ENCODE measurements around the gene CORT.
A peak's percentile ranks its signal among the peaks of the same experiment; 100 is the strongest.
"Not testable (repeated sequence)": the region's sequence is repeated elsewhere in the genome, so short reads cannot be mapped to it uniquely, and the experiment has no call there.

Gene CORT

DNA sequence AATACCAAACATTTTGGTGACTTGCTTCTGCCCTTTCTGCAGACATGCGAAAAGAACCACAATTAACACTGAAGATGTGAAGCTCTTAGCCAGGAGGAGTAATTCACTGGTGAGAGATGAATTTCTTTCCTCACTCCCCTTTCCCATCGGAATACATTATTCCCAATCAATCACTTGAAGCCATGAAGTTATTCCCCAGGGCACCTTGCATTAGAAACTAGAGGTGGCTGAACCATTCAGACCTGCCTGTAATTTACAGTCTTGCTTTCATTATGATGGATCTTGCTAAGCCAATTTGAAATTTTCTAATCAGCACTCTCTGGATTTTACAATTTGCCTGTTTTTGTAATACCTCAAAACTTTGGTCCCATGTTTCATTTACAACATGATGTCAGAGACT is 9.5 kb upstream of the CORT start:
- no peak for DNase-seq

- DNase-seq: no peak
Measured at GRCh38 chr1:10440794-10441193, 9.0 kb upstream of the CORT start.

DNA sequence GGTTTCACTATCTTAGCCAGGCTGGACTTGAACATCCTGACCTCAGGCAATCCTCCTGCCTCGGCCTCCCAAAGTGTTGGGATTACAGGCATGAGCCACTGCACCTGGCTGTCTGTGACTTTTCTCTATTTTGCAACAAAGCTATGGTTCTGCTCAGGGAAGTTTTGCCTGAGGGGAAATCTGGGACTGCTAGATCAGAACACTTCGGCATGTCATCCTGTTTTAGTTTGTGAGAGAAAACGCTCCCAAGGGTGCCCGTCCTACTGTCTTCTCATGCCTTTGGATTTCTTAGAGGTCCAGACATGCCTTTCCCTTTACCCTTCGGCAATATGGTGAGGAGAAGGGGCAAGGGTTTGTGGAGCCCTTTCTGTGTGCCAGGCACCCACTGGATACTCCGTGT is 5.6 kb upstream of the CORT start:
- DNase-seq: no peak

- DNase-seq: no peak
Measured at GRCh38 chr1:10444795-10445397, 4.9 kb upstream of the CORT start.

DNA sequence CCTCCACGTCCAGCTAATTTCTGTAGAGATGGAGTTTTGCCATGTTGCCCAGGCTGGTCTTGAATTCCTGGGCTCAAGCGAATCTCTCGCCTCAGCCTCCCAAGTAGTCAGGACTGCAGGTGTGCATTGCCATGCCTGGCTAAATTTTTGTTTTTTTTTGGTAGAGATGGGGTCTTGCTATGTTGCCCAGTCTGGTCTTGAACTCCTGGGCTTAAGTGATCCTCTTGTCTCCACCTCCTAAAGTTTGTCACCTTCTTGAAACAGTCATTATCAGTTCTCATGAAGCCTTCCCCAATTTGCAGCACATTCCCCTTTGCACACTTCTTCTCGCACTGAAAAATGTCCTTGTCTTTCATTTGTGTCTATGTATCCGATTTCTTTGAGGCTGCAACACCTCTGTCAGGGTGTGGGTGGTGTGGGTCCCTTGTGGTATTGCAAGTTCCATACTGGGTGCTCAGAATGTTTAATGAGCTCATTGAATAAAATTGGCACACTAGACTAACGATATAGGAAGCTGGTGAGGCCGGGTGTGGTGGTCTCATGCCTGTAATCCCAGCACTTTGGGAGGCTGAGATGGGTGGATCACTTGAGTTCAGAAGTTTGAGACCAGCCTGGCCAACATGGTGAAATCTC is 2.9 kb upstream of the CORT start:
- DNase-seq: no peak

DNA sequence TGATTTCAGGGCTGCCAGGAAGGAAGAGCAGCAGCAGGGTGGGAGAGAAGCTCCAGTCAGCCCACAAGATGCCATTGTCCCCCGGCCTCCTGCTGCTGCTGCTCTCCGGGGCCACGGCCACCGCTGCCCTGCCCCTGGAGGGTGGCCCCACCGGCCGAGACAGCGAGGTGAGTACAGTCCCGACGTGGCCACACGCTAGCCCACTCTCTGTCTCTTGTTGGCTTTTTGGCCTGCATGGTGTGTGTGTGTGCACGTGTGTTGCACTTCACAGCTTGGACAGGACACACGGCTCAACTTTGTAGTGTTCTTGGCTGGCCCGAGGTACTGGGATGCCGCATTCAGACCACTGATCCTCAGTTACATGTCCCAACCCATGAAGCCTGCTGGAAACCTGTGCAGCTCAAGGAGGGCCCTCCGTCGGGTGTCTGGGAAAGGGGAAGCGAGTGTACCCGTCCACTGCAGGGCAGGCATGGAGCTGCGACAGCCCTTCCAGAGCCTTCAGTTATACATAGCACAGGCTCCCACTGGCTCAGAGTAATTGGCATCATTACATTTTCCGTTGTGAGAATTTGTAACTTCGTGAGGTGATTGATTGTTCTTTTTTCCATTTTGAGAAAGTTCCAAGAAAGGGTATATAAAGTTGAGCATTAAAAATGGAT is 454 bp downstream of the CORT start:
- no peak for DNase-seq

- DNase-seq: no peak
Measured at GRCh38 chr1:10450836-10451235, 1.0 kb downstream of the CORT start.

DNA sequence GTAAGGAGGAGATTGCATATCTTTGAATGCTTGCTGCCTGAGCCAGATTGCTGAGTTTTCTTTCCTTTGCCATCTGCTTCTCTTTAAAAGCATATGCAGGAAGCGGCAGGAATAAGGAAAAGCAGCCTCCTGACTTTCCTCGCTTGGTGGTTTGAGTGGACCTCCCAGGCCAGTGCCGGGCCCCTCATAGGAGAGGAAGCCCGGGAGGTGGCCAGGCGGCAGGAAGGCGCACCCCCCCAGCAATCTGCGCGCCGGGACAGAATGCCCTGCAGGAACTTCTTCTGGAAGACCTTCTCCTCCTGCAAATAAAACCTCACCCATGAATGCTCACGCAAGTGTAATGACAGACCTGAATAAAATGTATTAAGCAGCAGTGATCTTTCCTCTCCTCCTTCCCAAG is 1.5 kb downstream of the CORT start:
- DNase-seq: no peak

DNA sequence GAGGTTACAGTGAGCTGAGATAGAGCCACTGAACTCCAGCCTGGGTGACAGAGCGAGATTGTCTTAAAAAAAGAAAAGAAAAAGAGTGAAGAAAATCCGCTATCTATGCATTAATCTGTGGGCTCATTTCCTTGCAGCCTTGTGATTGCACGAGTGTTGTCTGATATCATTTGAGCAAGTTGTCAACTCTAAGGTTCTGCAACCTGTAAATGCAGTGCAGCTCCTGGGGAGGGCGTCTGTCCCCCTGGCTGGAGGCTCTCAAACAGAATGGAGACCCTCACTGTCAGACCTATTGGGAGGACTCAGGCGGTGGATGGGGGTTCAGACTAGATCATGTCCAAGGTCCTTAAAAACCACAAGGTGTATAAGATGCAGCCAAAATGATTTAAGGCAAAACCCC is 6.2 kb downstream of the CORT start:
- DNase-seq: no peak

- DNase-seq: no peak
Measured at GRCh38 chr1:10456661-10457060, 6.8 kb downstream of the CORT start.

DNA sequence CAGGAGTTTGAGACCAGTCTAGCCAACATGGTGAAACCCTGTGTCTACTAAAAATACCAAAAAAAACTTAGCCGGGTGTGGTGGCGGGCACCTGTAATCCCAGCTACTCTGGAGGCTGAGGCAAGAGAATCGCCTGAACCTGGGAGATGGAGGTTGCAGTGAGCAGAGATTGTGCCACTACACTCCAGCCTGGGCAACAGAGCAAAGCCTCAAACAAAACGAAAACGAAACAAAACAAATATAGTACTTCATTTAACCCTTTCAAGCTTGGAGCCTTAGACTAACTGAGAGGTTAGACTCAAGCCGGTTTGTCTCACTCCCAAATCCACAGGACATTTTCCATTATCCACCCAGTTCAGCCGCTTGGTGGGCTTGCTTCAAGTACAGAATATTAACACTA is 7.6 kb downstream of the CORT start:
- DNase-seq: not testable (repeated sequence)

GRCh38 chr1:10457875-10458274 is 8.0 kb downstream of the CORT start:
- no peak for DNase-seq

DNA sequence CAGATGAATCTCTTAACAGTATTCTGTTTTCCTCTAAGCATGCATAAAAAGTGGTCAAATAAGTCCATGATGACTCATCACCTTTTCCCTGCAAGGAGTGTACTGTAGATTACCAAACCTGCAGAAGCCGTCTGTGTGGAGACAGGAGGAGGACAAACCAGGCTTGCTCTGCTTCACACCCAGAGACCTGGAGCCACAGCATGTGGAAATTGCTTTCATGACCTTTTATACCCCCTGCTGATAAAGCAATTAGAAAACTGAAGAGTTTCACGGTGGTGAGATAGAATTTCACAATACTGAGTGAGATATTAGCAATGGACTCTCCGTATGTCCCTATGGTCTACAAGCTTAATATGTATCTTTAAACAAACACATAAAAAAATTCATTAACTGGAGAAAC is 9.4 kb downstream of the CORT start:
- DNase-seq: peak; percentile 86

GRCh38 chr1:10467078-10467477 is 17.2 kb downstream of the CORT start:
- no peak for DNase-seq

DNA sequence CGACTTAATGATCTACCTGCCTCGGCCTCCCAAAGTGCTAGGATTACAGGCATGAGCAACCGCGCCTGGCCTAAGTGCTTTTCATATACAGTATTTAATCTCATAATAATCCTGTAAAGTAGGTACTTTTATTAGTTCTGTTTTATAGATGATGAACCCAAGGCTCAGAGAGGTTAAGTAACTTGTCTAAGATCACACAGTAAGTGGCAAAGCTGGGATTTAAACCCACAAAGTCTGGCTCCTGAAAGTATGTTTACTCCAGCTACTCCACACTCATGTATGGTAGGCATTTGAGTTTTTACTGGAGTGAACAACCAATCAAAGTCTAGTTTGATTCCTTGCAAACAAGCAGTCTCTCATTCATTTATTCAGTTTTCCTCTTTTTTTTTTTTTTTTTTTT is 20.2 kb downstream of the CORT start:
- DNase-seq: no peak

DNA sequence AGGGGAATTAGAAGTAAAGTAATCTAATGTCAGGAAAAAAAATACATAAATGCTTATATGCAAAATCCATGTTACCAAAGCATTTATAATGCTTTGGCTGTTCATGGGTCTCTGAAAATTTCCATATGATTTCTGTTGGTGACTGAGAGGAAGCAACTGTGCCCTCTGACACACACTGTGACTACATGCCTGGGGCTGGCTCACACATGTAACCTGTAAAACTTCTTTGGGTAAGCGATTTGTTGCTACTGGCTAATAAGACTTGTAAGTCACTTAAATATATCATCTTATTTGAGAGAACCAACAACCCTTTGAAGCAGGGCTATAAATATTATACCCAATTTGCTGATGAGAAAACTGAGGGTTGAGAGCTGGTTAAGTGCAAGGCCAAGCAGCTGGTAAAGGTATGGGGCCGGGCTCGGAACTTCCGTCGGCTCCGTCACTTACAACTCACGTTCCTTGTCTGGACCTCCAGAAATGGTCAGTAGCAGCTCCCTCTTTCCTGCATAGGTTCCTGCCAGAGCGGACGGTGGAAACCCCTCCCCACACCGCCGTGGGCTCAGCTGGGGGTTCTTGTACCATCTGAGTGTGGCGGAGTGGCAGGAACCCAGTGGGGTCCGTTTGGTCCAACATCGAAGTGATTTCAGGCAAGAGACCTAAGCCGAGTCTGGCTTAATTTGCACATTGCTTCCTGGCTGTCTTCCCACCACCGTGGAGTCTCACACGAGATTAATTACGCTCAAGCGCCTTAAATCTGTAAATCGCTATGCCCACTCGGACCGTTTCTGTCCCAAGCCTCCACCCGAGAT is 21.8 kb downstream of the CORT start:
- DNase-seq: peak; percentile 16

DNA sequence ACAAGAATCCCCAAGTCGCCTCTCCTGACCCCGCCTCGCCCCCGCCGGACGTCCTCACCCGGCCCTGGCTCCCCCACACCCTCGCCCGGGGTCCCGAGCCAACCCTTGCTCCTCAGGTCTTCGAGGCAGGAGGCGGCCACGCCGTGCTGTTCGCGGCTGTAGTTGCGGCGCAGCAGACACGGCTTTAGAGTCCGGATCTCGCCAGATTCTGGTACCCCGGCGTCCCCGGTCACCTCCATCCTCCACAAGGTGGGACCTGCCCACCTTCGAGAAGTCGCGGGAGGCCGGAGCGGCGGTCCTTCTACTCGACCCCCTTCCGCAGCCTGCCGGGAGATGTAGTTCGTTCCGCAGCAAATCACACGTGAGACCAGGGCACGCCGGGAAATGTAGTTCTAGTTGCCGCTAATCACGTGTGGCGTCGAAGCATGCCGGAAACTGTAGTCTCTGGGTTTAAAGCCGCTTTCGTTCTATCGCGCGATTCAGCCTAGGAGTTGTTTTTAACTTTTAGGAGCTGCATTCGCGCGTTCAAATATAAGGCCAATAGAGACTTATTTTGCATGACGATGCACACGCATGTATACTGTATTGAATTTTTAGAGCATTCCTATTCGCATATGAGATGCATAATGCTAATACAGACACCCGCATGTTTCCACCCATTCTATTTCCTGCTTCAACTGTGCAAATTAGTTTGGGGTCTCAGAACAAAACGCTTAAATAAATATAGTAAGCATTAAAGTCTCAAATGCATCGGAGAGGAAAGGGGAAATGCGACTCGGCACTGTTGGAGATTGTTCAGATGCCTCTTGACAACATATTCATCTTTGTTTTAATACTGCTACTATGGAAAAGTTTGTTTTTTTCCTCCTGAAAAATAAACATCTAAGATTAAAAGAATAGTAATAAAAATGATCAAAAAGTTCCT is 22.7 kb downstream of the CORT start, which contains the start of gene DFFA:
DFFA (minus strand) TSS at position 310 of the 925 bp plus-strand sequence; CDS start at position 239, 71 bp downstream.
- peak; percentile 97 for DNase-seq

DNA sequence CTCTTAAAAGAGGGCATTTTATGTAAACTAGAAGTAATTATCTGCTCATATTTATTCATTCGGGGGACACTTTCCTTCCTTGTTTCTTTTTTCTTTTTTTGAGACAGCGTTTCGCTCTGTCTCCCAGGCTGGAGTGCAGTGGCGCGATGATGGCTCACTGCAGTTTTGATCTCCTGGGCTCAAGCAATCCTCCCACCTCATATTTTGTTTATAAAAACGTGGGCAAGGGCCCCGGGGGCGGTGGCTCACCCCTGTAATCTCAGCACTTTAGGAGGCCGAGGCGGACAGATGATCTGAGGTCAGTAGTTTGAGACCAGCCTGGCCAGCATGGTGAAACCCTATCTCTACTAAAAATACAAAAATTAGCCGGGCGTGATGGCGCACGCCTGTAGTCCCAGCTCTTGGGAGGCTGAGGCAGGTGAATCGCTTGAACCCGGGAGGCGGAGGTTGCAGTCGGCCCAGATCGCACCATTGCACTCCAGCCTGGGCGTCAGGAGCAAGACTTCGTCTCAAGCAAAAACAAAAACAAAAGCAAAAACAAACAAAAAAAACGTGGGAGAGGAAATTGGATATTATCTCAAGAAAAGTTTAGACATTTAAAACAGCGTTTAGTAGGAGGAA is 23.4 kb downstream of the CORT start:
- no peak for DNase-seq

DNA sequence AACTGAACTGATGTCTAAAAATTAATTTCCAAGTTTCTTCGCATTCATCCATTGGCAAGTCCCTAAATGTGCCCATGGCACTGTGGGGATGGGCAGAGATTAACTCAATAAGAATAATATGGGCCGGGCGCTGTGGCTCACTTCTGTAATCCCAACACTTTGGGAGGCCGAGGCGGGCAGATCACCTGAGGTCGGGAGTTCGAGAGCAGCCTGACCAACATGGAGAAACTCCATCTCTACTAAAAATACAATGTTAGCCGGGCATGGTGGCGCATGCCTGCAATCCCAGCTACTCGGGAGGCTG is 24.4 kb downstream of the CORT start:
- DNase-seq: not testable (repeated sequence)

DNA sequence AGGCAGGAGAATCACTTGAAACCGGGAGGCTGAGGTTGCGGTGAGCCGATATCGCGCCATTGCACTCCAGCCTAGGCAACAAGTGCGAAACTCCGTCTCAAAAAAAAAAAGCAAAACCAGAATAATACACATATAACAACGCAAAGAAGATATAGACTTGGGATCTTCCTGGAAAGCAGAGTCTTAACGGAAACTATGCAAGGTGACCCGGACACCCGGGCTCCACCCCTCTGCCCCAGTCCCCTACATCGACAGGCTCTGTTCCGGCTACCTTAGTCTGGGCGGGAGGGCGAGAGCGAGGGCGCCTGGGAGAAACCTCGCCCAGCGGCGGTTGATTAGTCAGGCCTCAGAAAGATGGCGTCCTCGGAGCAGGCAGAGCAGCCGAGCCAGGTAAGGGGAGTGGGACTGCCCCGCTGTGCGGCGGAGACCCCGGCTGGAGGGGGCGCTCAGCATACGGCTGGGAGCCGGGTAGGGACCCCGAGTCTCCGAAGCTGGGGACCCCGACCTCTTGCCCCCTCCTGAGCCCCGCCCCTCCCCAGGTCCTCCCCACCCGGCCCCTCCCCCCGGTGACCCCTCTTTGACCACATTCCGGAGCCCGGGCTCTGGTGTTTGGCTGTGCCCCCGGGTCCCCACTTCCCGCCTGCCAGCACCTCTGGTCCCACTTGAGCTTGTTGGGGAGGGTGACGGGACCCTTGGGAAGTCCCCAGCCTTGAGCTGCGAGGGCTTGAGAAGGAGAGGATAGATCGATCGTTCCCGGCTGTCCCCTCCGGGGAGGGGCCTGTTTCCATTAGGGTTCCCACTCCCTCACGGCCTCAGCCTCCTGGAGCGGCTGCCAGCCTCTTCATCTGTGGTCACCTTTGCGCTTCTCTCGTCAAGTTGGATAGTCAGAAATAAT is 25.0 kb downstream of the CORT start, which contains the start of gene PEX14:
PEX14 (plus strand) TSS at position 338 of the 895 bp plus-strand sequence; CDS start at position 355, 17 bp downstream.
- peak; percentile 92 for DNase-seq

DNA sequence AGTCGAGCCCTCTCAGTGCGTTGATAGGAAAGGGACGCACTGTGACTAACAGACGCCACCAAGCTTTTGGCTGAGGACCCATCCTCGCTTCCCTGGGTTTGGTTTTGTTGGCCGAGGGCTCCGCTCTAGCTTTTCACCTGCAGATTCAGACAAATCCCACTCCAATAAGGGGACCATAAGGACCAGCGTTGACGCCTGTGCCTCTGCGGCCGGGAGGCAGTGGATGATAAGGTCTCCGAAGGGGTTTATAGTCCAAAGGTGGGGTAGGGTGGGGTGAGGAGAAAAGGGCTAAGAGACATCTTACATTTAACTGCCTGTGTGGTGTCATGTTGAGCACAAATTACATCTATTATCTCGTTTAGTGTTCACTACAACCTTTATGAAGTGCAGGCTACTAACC is 25.7 kb downstream of the CORT start:
- peak; percentile 38 for DNase-seq

Data from hematopoietic multipotent progenitor cell treated with erythropoietin and hydrocortisone succinate and interleukin-3 and kit ligand, for 8 days (in vitro differentiated cells).